ENCODE measurements around the gene APIP.
A peak's percentile ranks its signal among the peaks of the same experiment; 100 is the strongest.
"Not testable (repeated sequence)": the region's sequence is repeated elsewhere in the genome, so short reads cannot be mapped to it uniquely, and the experiment has no call there.

APIP gene

GRCh38 chr11:34921156-34921555 lies 5.0 kb upstream of the APIP start:
- no peak for TF ChIP-seq CTCF (IDR thresholded peaks at IDR 0.05; ENCODE audit: insufficient read depth, low read length, missing control alignments)
- CTCF ChIA-PET, result interaction anchor here (2.0 to 4.7 kb wide), 2 partner anchors 335 to 471 kb away, joined by 9 to 27 read pairs; no protein-coding TSS in a partner anchor
- DNase-seq (ENCODE audit: low read depth, low spot score), result no peak
- POLR2A ChIA-PET, result no interaction called here
- no peak overlapping the region for H3K4me3 ChIP-seq (ENCODE audit: low read depth, low read length)

GRCh38 chr11:34916843-34917770 lies 928 bp upstream of the APIP start:
- peak overlapping the region; percentile 91 for H3K4me3 ChIP-seq (ENCODE audit: low read depth, low read length)
- POLR2A ChIA-PET, result interaction anchor here (0.6 to 1.2 kb wide), 3 partner anchors 8 to 393 kb away, joined by 3 read pairs; no protein-coding TSS in a partner anchor
- TF ChIP-seq CTCF (IDR thresholded peaks at IDR 0.05; ENCODE audit: insufficient read depth, low read length, missing control alignments), result no peak
- CTCF ChIA-PET, result interaction anchor here (0.8 to 4.7 kb wide), 4 partner anchors 9 to 496 kb away, joined by 3 to 27 read pairs (median 10); no protein-coding TSS in a partner anchor
- DNase-seq (ENCODE audit: low read depth, low spot score), result no peak

GRCh38 chr11:34915136-34916014 lies 804 bp downstream of the APIP start:
- ChIA-PET CTCF (interaction anchor here (0.7 to 2.3 kb wide), 5 partner anchors 11 to 330 kb away, joined by 3 to 20 read pairs (median 3); no protein-coding TSS in a partner anchor), POLR2A (interaction anchor here (0.7 to 1.0 kb wide), 3 partner anchors 62 to 502 kb away, joined by 3 to 5 read pairs (median 4); no protein-coding TSS in a partner anchor)
- peak overlapping the region; percentile 91 for H3K4me3 ChIP-seq (ENCODE audit: low read depth, low read length)
- DNase-seq (ENCODE audit: low read depth, low spot score), result no peak
- no peak for TF ChIP-seq CTCF (IDR thresholded peaks at IDR 0.05; ENCODE audit: insufficient read depth, low read length, missing control alignments)

- CTCF ChIA-PET, result interaction anchor here (0.6 to 1.0 kb wide), 2 partner anchors 12 to 401 kb away, joined by 3 to 4 read pairs; no protein-coding TSS in a partner anchor
- DNase-seq (ENCODE audit: low read depth, low spot score); H3K4me3 ChIP-seq (ENCODE audit: low read depth, low read length); POLR2A ChIA-PET: not testable (repeated sequence)
These were observed 2.6 kb downstream of the APIP start for GRCh38 chr11:34913556-34913955.

GRCh38 chr11:34911676-34912075 lies 4.5 kb downstream of the APIP start:
- TF ChIP-seq CTCF (IDR thresholded peaks at IDR 0.05; ENCODE audit: insufficient read depth, low read length, missing control alignments), result no peak
- CTCF ChIA-PET, result interaction anchor here (3.1 kb wide), 1 partner anchor 20 kb away, joined by 12 read pairs; no protein-coding TSS in a partner anchor
- H3K4me3 ChIP-seq (ENCODE audit: low read depth, low read length), result no peak overlapping the region
- POLR2A ChIA-PET, result no interaction called here
- no peak for DNase-seq (ENCODE audit: low read depth, low spot score)

GRCh38 chr11:34910817-34911216 lies 5.4 kb downstream of the APIP start:
- DNase-seq (ENCODE audit: low read depth, low spot score), result no peak
- H3K4me3 ChIP-seq (ENCODE audit: low read depth, low read length), result no peak overlapping the region
- CTCF ChIA-PET, result interaction anchor here (1.0 to 3.1 kb wide), 2 partner anchors 14 to 19 kb away, joined by 3 to 12 read pairs; no protein-coding TSS in a partner anchor
- TF ChIP-seq CTCF (IDR thresholded peaks at IDR 0.05; ENCODE audit: insufficient read depth, low read length, missing control alignments), result no peak
- POLR2A ChIA-PET, result no interaction called here

Measured in AG04449 (cell line).